Heart left ventricle (tissue), 16 donors: ENCODE data around the gene ZC3H7A. TPM values are rescaled to one million over a fixed set of nuclear protein-coding genes. Genes with fewer than 3 reads are reported as not detected.
"Not testable (repeated sequence)": the region's sequence is repeated elsewhere in the genome, so short reads cannot be mapped to it uniquely, and the experiment has no call there.

Experiments used
- ATAC-seq, 4 donors: fragments of 200-7000 bp; cut with Tn5 transposase; one replicate each; pipeline ENCODE4 v1.9.1; 2020 to 2022; ENCODE audit warnings: moderate library complexity in 4 of 4, mild to moderate bottlenecking in 3 of 4, moderate number of reproducible peaks in 1 of 4
- DNase-seq, 5 donors: peaks; one replicate each; pipeline ENCODE4 v3.0.0-alpha.2; 2020
- H3K27ac ChIP-seq, 12 donors: fragments of 200-600 bp; sonication (generic) in 4 of 12; one replicate each; pipeline versions ENCODE4 v1.5.0 to v1.8.0; 2016 to 2022; ENCODE audit warnings: mild to moderate bottlenecking in 2 of 12
- H3K27me3 ChIP-seq, 9 donors: fragments of 200-600 bp; sonication (generic) in 2 of 9; one replicate each; pipeline versions ENCODE4 v1.5.1 to v1.8.0; 2016 to 2022; ENCODE audit warnings: mild to moderate bottlenecking in 3 of 9
- H3K36me3 ChIP-seq, 9 donors: fragments of 200-600 bp; sonication (generic) in 2 of 9; one replicate each; pipeline versions ENCODE4 v1.5.0 to v1.8.0; 2018 to 2022; ENCODE audit warnings: mild to moderate bottlenecking in 2 of 9
- H3K4me1 ChIP-seq, 12 donors: fragments of 200-600 bp; sonication (generic) in 4 of 12; one replicate each; pipeline versions ENCODE4 v1.5.0 to v1.8.0; 2016 to 2022; ENCODE audit warnings: mild to moderate bottlenecking in 3 of 12
- H3K4me3 ChIP-seq, 12 donors: fragments of 200-600 bp; sonication (generic) in 4 of 12; one replicate each; pipeline versions ENCODE4 v1.5.0 to v1.8.0; 2017 to 2022; ENCODE audit warnings: mild to moderate bottlenecking in 9 of 12, moderate library complexity in 4 of 12
- H3K9me3 ChIP-seq, 12 donors: fragments of 200-600 bp; sonication (generic) in 4 of 12; one replicate each; pipeline versions ENCODE4 v1.5.0 to v1.8.0; 2016 to 2022; ENCODE audit warnings: mild to moderate bottlenecking in 1 of 12
- POLR2A ChIP-seq, 2 donors: fragments of 450-650 bp; IDR thresholded peaks; one replicate each; pipeline ENCODE4 v1.6.1; 2017; ENCODE audit warnings: antibody characterized with exemption in 2 of 2, mild to moderate bottlenecking in 2 of 2, moderate library complexity in 2 of 2
- WGBS, 4 donors: extraction: QIAGEN DNeasy Blood & Tissue Kit in 2 of 4; methylation state at CpG; one replicate each; pipeline versions ENCODE4 v1.1.5 to v1.1.7; 2013 to 2018; 5-methylcytosine and 5-hydroxymethylcytosine counted together
- intact Hi-C, 10 donors: fragments of 100-400 bp; cut with DNase I; formaldehyde crosslinking; loops; one replicate each; pipeline versions ENCODE4 v1.11.1 to v1.14.2; 2022
- polyA plus RNA-seq, 2 donors: library from polyadenylated mRNA; stranded (reverse); fragments of 200-250 nt; gene quantifications; one replicate each; pipeline ENCODE4 v1.2.3, GENCODE V29; 2013
- total RNA-seq, 9 donors: library from RNA; depleted of rRNA in 2 of 9; stranded (reverse); fragments of >200 nt in 2 of 9; fragmentation: NEBNext Ultra II Directional in 3 of 9; extraction: Animal tissue kit (Norgen Biotek cat#: 25700) in 3 of 9; gene quantifications; one replicate each; pipeline versions ENCODE4 v1.1.0 to v1.2.4, GENCODE V29; 2016 to 2023
- TF ChIP-seq, protein P1 (sequence below), 12 donors: fragments of 200-600 bp; sonication (generic) in 4 of 12; IDR thresholded peaks; one replicate each; pipeline versions ENCODE4 v1.5.0 to v1.8.0; 2018 to 2022; ENCODE audit warnings: antibody characterized with exemption in 12 of 12, mild to moderate bottlenecking in 5 of 12
- donor health status: ischemic (EF 13 %, LVEDD 7.1; RV severe dilation, severe dysfunction).
- donor health status: healthy with polysubstance abuse.
- donor health status: DM: no; HTN: yes; CAD: no.
- donor health status: DM: no; HTN: no; CAD: no.
- donor health status: ischemic (EF 25% LVEDD 6.9; RV normal size, moderate dysfunction).
- donor health status: ischemic (EF 25% LVEDD 5.7; RV mildly dilated, moderate dysfunction).
- donor health status: healthy.
- donor health status: DM: yes; HTN: yes; CAD: no.
- donor health status: ischemic (EF 35%, LVEDD 5.7; RV mildly dilated, moderate dysfunction).
- donor health status: nonischemic (EF 11% LVEDD 7.7; RV severe dilation, severe dysfunction).
- donor health status: DM: yes; HTN: yes; CAD: no.
- donor health status: PGD.
- donor health status: ischemic (EF 29% LVEDD 5.4; RV normal size, mild dysfunction).
- donor health status: nonischemic (EF 23%, LVEDD 6.1; RV moderate dilation, normal function).

Gene ZC3H7A
- total and polyA plus RNA-seq, 11 donors, result 16.9 to 42.3 (median 27.9) TPM

DNA sequence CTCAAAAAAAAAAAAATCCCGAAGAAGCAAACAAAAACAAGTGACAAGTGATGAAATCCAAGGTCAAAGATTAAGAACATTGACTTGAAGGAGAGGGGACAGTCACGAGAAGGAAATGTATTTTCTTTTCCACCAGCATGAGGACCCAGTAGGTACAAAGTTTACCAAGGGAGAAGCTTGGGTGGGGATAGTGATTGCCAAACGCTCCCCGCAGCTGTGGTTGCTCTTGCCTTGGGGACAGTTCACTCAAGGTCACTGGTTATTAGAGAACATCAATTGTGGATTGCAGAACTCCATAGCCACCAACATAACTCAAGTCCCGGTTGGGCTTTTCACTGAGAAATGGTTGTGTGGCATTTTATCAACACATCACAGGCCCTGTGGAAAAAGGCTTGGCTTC, 27.3 kb upstream of the ZC3H7A start:
- Histone ChIP-seq H3K27ac (peak overlapping the region in 3 of 12 donors; percentile 0 to 76 (median 4)), H3K4me3 (no peak overlapping the region)

DNA sequence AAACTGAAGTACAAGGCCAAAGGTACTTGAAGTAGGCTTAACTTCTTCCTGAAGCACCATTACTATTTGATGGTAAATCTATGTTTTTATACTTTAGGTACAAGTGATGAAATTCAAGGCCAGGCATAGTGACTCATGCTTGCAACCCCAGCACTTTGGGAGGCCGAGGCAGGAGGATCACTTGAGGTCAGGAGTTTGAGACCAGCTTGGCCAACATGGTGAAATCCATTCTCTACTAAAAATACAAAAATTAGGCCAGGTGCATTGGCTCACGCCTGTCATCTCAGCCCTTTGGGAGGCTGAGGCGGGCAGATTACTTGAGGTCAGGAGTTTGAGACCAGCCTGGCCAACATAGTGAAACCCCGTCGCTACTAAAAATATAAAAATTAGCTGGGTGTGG, 26.6 kb upstream of the ZC3H7A start:
- H3K36me3 ChIP-seq, H3K4me3 ChIP-seq, H3K27me3 ChIP-seq, H3K9me3 ChIP-seq, intact Hi-C loops, DNase-seq, ATAC-seq: not testable (repeated sequence)
- Histone ChIP-seq H3K27ac (peak overlapping the region in 1 of 12 donors; percentile 76), H3K4me1 (peaks cover 0 to 30% (median 6%) of the 10 kb centered on the region in 12 donors)
- 93 to 95% (median 94%) methylated on average over 5 of the region's 5 CpGs for WGBS, 4 donors

More for the DNA sequence above, 27.3 kb upstream of the ZC3H7A start:
- TF ChIP-seq, protein P1, sequence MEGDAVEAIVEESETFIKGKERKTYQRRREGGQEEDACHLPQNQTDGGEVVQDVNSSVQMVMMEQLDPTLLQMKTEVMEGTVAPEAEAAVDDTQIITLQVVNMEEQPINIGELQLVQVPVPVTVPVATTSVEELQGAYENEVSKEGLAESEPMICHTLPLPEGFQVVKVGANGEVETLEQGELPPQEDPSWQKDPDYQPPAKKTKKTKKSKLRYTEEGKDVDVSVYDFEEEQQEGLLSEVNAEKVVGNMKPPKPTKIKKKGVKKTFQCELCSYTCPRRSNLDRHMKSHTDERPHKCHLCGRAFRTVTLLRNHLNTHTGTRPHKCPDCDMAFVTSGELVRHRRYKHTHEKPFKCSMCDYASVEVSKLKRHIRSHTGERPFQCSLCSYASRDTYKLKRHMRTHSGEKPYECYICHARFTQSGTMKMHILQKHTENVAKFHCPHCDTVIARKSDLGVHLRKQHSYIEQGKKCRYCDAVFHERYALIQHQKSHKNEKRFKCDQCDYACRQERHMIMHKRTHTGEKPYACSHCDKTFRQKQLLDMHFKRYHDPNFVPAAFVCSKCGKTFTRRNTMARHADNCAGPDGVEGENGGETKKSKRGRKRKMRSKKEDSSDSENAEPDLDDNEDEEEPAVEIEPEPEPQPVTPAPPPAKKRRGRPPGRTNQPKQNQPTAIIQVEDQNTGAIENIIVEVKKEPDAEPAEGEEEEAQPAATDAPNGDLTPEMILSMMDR (IDR thresholded peaks at IDR 0.05), result no peak
- TF ChIP-seq POLR2A (IDR thresholded peaks at IDR 0.05), result no peak
- ATAC-seq, result peak; percentile 55 to 89 (median 75)
- intact Hi-C loops, result no loop called here
- Histone ChIP-seq H3K36me3 (no peaks in the 10 kb centered on the region), H3K4me1 (peaks cover 0 to 30% (median 6%) of the 10 kb centered on the region in 12 donors), H3K27me3 (no peaks in the 10 kb centered on the region), H3K9me3 (no peaks in the 10 kb centered on the region)
- 20 to 23% (median 23%) methylated on average over 5 of the region's 5 CpGs for WGBS, 4 donors
- peak in 3 of 5 donors; percentile 18 to 54 (median 46) for DNase-seq

DNA sequence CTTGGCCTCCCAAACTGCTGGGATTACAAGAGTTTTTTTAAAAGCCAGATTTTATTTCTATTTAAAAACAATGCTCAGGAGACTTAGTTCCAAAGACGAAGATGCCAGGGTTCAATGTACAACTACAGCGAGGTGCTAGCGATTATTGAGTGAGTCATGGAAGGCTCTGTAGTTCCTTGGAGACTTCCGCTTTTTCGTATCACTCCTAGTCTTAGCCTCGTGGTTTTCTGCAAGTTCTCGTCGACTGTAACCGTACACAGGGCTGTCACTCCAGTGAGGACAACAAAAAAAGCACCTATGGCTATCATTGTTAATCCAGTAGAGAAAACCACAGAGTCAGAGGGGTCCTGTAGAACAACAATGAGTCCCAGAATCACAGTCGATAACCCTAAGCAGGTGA, 22.7 kb upstream of the ZC3H7A start:
- no peak overlapping the region for H3K4me3 ChIP-seq
- no peak overlapping the region for H3K27ac ChIP-seq
- no peaks in the 10 kb centered on the region for H3K27me3 ChIP-seq
- no peaks in the 10 kb centered on the region for H3K9me3 ChIP-seq
- TF ChIP-seq, protein P1 (IDR thresholded peaks at IDR 0.05), result no peak
- TF ChIP-seq POLR2A (IDR thresholded peaks at IDR 0.05), result no peak
- no peaks in the 10 kb centered on the region for H3K36me3 ChIP-seq
- DNase-seq (no peak), ATAC-seq (no peak)
- peaks cover 0 to 19% (median 5%) of the 10 kb centered on the region in 12 donors for H3K4me1 ChIP-seq
- intact Hi-C loops, result loop anchor here in 8 of 10 donors (10.0 kb wide), 4 partner anchors 285 to 425 kb away; a partner anchor contains a TSS
- 81 to 88% (median 84%) methylated on average over 10 of the region's 10 CpGs for WGBS, 4 donors

DNA sequence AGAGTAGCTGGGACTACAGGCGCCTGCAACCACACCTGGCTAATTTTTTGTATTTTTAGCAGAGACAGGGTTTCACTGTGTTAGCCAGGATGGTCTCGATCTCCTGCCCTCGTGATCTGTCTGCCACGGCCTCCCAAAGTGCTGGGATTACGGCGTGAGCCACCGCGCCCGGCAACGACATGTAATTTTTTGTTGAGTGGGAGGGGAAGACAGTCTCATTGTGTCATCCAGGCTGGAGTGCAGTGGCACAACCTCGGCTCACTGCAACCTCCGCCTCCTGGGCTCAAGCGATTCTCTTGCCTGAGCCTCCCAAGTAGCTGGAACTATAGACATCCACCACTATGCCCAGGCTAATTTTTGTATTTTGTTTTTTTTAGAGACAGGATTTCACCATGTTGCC, 21.9 kb upstream of the ZC3H7A start:
- H3K4me3 ChIP-seq, ATAC-seq, H3K9me3 ChIP-seq, H3K27ac ChIP-seq, H3K36me3 ChIP-seq, H3K27me3 ChIP-seq: not testable (repeated sequence)
- peaks cover 0 to 20% (median 0%) of the 10 kb centered on the region in 12 donors for H3K4me1 ChIP-seq
- peak in 1 of 5 donors; percentile 24 for DNase-seq
- WGBS, 4 donors, result 87 to 91% (median 90%) methylated on average over 13 of the region's 13 CpGs
- intact Hi-C loops, result loop anchor here in 8 of 10 donors (10.0 kb wide), 4 partner anchors 284 to 424 kb away; a partner anchor contains a TSS

DNA sequence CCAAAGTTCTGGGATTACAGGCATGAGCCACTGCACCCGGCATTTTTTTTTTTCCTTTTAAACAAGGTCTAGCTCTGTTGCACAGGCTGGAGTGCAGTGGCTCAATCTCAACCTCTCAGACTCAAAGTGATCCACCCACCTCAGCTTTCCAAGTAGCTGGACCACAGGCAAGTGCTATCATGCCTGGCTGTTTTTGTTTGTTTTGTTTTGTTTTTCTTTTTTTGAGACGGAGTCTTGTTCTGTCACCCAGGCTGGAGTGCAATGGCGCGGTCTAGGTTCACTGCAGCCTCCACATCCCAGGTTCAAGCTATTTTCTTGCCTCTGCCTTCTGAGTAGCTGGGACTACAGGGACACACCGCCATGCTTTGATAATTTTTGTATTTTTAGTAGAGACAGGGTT, 19.1 kb upstream of the ZC3H7A start:
- no peaks in the 10 kb centered on the region for H3K9me3 ChIP-seq
- H3K4me1 ChIP-seq, result peaks cover 0 to 13% (median 0%) of the 10 kb centered on the region in 12 donors
- ATAC-seq (no peak), DNase-seq (no peak)
- 68 to 91% (median 76%) methylated on average over 5 of the region's 5 CpGs for WGBS, 4 donors
- H3K27me3 ChIP-seq, result no peaks in the 10 kb centered on the region
- TF ChIP-seq, protein P1 (IDR thresholded peaks at IDR 0.05), result no peak
- no peak for TF ChIP-seq POLR2A (IDR thresholded peaks at IDR 0.05)
- H3K36me3 ChIP-seq, result no peaks in the 10 kb centered on the region
- intact Hi-C loops, result loop anchor here in 8 of 10 donors (10.0 kb wide), 4 partner anchors 281 to 421 kb away; a partner anchor contains a TSS
- H3K4me3 ChIP-seq, result no peak overlapping the region
- no peak overlapping the region for H3K27ac ChIP-seq

DNA sequence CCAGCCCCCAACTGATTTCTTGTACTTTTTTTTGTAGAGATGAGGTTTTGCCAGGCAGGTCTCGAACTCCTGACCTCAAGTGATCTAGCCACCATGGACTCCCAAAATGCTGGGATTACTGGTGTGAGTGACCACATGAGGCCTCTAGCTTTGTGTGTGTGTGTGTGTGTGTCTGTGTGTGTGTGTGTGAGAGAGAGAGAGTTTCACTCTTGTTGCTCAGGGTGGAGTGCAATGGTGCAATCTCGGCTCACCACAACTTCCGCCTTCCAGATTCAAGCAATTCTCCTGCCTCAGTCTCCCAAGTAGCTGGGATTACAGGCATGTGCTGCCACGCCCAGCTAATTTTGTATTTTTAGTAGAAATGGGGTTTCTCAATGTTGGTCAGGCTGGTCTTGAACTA, 17.7 kb upstream of the ZC3H7A start:
- ATAC-seq (peak in 2 of 4 donors; percentile 53 to 70), DNase-seq (peak in 2 of 5 donors; percentile 32 to 52)
- 82 to 93% (median 92%) methylated on average over 4 of the region's 4 CpGs for WGBS, 4 donors
- not testable (repeated sequence) for H3K9me3 ChIP-seq, H3K36me3 ChIP-seq, H3K27me3 ChIP-seq, H3K4me3 ChIP-seq, H3K27ac ChIP-seq
- peaks cover 0 to 21% (median 0%) of the 10 kb centered on the region in 12 donors for H3K4me1 ChIP-seq
- intact Hi-C loops, result loop anchor here in 9 of 10 donors (5.0 to 10.0 kb wide), 5 partner anchors 280 to 420 kb away; a partner anchor contains a TSS
